Endothelial cell of umbilical vein (primary cell): ENCODE data around the gene UROC1. TPM values are rescaled to one million over a fixed set of nuclear protein-coding genes. Genes with fewer than 3 reads are reported as not detected.

Source experiments
- BruUV-seq: library from RNA; stranded (reverse); fragments of 400-500 nt; replicated peaks from 2 replicates; lab custom pipeline; 2021; lab: Mats Ljungman, UMichigan
- CTCF ChIA-PET: fragments of 300-600, 350-600 bp; sonication (Branson Sonifier 250); formaldehyde crosslinking; loops from one replicate; lab custom pipeline; 2021; ENCODE audit warnings: antibody characterized with exemption, inconsistent platforms; lab: Charles Lee
- POLR2A ChIA-PET: fragments of 300-600, 350-600 bp; sonication (Branson Sonifier 250); formaldehyde crosslinking; loops from one replicate; lab custom pipeline; 2021; ENCODE audit warnings: antibody characterized with exemption, inconsistent platforms; lab: Charles Lee
- DNase-seq: peaks from one replicate; pipeline ENCODE4 v3.0.0-alpha.2; 2011; ENCODE audit warnings: low read depth, low spot score
- FAIRE-seq: peaks from 2 replicates; lab custom pipeline; 2011; peaks lifted over from hg19 to GRCh38; lab: Jason Lieb, UNC
- H2AFZ ChIP-seq: 2 replicates; pipeline ENCODE4 v1.6.0; 2012; ENCODE audit warnings: low read depth, low read length, control low read depth, inconsistent platforms
- H3K27ac ChIP-seq: 2 replicates; pipeline ENCODE4 v1.5.1; 2011; ENCODE audit warnings: low read depth, mild to moderate bottlenecking, control low read depth, low read length, moderate library complexity; ENCODE audit not compliant: insufficient read depth
- H3K27me3 ChIP-seq, 2 experiments: 2 replicates each; pipeline versions ENCODE4 v1.6.0 to v1.6.1; 2011; ENCODE audit warnings: low read length in 2 of 2, mixed read lengths in 1 of 2; ENCODE audit not compliant: control insufficient read depth in 2 of 2, insufficient read depth in 2 of 2
- H3K36me3 ChIP-seq, 2 experiments: 2 replicates in 1 of 2; 3 replicates in 1 of 2; pipeline ENCODE4 v1.5.1; 2011; ENCODE audit warnings: low read length in 2 of 2, mild to moderate bottlenecking in 1 of 2, moderate library complexity in 1 of 2; ENCODE audit not compliant: control insufficient read depth in 2 of 2, insufficient read depth in 2 of 2; ENCODE audit errors: extremely low read depth in 1 of 2
- H3K4me1 ChIP-seq: 3 replicates; pipeline ENCODE4 v1.5.1; 2011; ENCODE audit warnings: mild to moderate bottlenecking, low read length; ENCODE audit not compliant: control insufficient read depth, insufficient read depth; ENCODE audit errors: extremely low read depth
- H3K4me2 ChIP-seq: 2 replicates; pipeline ENCODE4 v1.6.1; 2011; ENCODE audit warnings: low read length, control low read depth, mixed read lengths; ENCODE audit not compliant: insufficient read depth
- H3K4me3 ChIP-seq, 3 experiments: fragments of 200-600 bp in 1 of 3; sonication (generic), shearing (Covaris generic) in 1 of 3; replicated peaks in 1 of 3; 2 replicates each; pipeline ENCODE4 v1.5.1; 2011 to 2016; ENCODE audit warnings: control low read depth in 3 of 3, low read length in 3 of 3, mild to moderate bottlenecking in 2 of 3, inconsistent platforms in 1 of 3, low read depth in 1 of 3, moderate library complexity in 1 of 3; ENCODE audit not compliant: insufficient read depth in 1 of 3
- H3K79me2 ChIP-seq: 2 replicates; pipeline ENCODE4 v1.6.0; 2012; ENCODE audit warnings: low read length, inconsistent platforms; ENCODE audit not compliant: control insufficient read depth, insufficient read depth
- H3K9ac ChIP-seq: replicated peaks from 2 replicates; pipeline ENCODE3; 2011; ENCODE audit warnings: low read length, control low read depth; ENCODE audit not compliant: insufficient read depth; ENCODE audit errors: extremely low read depth
- H3K9me1 ChIP-seq: replicated peaks from 3 replicates; pipeline ENCODE4 v1.6.0; 2011; ENCODE audit warnings: mild to moderate bottlenecking, low read length; ENCODE audit not compliant: control insufficient read depth, insufficient read depth; ENCODE audit errors: extremely low read depth
- H3K9me3 ChIP-seq: replicated peaks from 2 replicates; pipeline ENCODE4 v1.5.1; 2012; ENCODE audit warnings: low read length, inconsistent platforms; ENCODE audit not compliant: control insufficient read depth, insufficient read depth
- H4K20me1 ChIP-seq: replicated peaks from 2 replicates; pipeline ENCODE3; 2011; ENCODE audit warnings: mild to moderate bottlenecking, low read length; ENCODE audit not compliant: control insufficient read depth, insufficient read depth; ENCODE audit errors: extremely low read depth
- EZH2 ChIP-seq: IDR thresholded peaks from 2 replicates; pipeline ENCODE4 v1.6.1; 2012; ENCODE audit warnings: borderline replicate concordance, low read depth, mild to moderate bottlenecking, moderate library complexity, low read length, inconsistent platforms; ENCODE audit not compliant: severe bottlenecking
- FOS ChIP-seq: IDR thresholded peaks from 2 replicates; pipeline ENCODE4 v1.6.1; 2011; ENCODE audit warnings: mild to moderate bottlenecking, low read length, moderate library complexity, borderline replicate concordance; ENCODE audit not compliant: insufficient read depth
- GATA2 ChIP-seq: IDR thresholded peaks from 2 replicates; pipeline ENCODE4 v1.7.0; 2011; ENCODE audit warnings: low read depth, mild to moderate bottlenecking, moderate library complexity, mixed read lengths, low read length; ENCODE audit not compliant: insufficient read length, insufficient read depth
- JUN ChIP-seq: IDR thresholded peaks from 2 replicates; pipeline ENCODE4 v1.6.1; 2011; ENCODE audit warnings: borderline replicate concordance, low read depth; ENCODE audit not compliant: insufficient read length, insufficient read depth
- MYC ChIP-seq: IDR thresholded peaks from one replicate; pipeline ENCODE4 v1.6.1; 2011; ENCODE audit warnings: mild to moderate bottlenecking, low read depth, low read length
- POLR2A ChIP-seq: IDR thresholded peaks from 2 replicates; pipeline ENCODE4 v1.6.1; 2012; ENCODE audit warnings: low read depth, mild to moderate bottlenecking, control low read depth, low read length
- POLR2AphosphoS5 ChIP-seq: IDR thresholded peaks from 2 replicates; pipeline ENCODE4 v1.6.1; 2012; ENCODE audit warnings: low read depth, mild to moderate bottlenecking, control low read depth, low read length, moderate library complexity; ENCODE audit not compliant: insufficient read depth
- dilution Hi-C: fragments of 300-500 bp; cut with MboI; formaldehyde crosslinking; loops from one replicate; pipeline ENCODE4 v1.15.0; 2019; ENCODE audit warnings: low sequenced_read_pairs; ENCODE audit not compliant: extremely low pct_ligation_motif_present
- intact Hi-C: fragments of 100-400 bp; cut with micrococcal nuclease; formaldehyde crosslinking; loops from one replicate; pipeline ENCODE4 v1.10.0; 2022
- polyA plus RNA-seq, 4 experiments: library from polyadenylated mRNA; depleted of rRNA in 3 of 4; stranded (reverse) in 3 of 4; unstranded in 1 of 4; fragments of >200 nt; gene quantifications; 2 replicates each; pipeline versions ENCODE4 v1.2.1 to v1.2.3, GENCODE V29; 2011 to 2012; ENCODE audit warnings: missing spikeins in 1 of 4
- total RNA-seq: library from RNA; stranded (reverse); gene quantifications from 2 replicates; pipeline ENCODE4 v1.2.3, GENCODE V29; 2021
- TF ChIP-seq, protein P1 (sequence below): IDR thresholded peaks from 2 replicates; pipeline ENCODE4 v1.6.1; 2011; ENCODE audit not compliant: insufficient read depth, insufficient read length
- TF ChIP-seq, protein P2 (sequence below), 2 donors: IDR thresholded peaks; 1 replicate in 1 of 2; 2 replicates in 1 of 2; pipeline ENCODE4 v1.5.1; 2011; ENCODE audit warnings: low read length in 2 of 2, mild to moderate bottlenecking in 2 of 2, moderate library complexity in 2 of 2, control low read depth in 1 of 2, inconsistent platforms in 1 of 2, low read depth in 1 of 2; ENCODE audit not compliant: insufficient read depth in 1 of 2; ENCODE audit errors: extremely low read depth in 1 of 2

The UROC1 gene
- total and polyA plus RNA-seq, 2 donors (not counting 3 experiments of a cell fraction or from before 2014, with no cell fraction given): not detected

DNA sequence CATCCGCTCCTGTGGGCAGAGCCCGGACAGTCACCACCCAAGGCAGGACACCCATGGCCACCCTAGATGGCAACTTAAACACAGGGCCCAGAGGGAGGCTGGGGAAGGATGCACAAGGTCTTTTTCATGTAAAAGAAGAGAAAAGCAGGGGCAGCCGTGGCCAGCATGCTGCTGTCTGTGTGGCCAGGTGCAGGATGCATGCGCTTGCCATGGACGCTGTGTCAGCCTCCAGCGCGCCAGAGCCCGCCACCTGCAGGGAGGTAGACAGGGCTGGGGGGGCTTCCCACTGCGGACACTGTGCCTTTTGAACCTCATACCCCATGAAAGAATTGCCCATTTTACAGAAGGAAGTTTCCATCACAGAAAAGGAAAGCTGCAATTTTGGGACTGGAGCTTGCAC lies 18.2 kb downstream of the UROC1 start:
- DNase-seq (no peak), FAIRE-seq (no peak)
- ChIA-PET POLR2A (no interaction called here), CTCF (no interaction called here)
- dilution Hi-C loops: no loop called here
- no peaks in the 10 kb centered on the region for H3K36me3 ChIP-seq
- no peaks in the 10 kb centered on the region for H3K9me3 ChIP-seq
- no peaks in the 10 kb centered on the region for H3K9me1 ChIP-seq
- TF ChIP-seq JUN (no peak), FOS (no peak), EZH2 (no peak), MYC (no peak), POLR2AphosphoS5 (no peak), GATA2 (no peak), POLR2A (no peak)
- TF ChIP-seq, protein P1, sequence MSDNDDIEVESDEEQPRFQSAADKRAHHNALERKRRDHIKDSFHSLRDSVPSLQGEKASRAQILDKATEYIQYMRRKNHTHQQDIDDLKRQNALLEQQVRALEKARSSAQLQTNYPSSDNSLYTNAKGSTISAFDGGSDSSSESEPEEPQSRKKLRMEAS: no peak
- TF ChIP-seq, protein P2, sequence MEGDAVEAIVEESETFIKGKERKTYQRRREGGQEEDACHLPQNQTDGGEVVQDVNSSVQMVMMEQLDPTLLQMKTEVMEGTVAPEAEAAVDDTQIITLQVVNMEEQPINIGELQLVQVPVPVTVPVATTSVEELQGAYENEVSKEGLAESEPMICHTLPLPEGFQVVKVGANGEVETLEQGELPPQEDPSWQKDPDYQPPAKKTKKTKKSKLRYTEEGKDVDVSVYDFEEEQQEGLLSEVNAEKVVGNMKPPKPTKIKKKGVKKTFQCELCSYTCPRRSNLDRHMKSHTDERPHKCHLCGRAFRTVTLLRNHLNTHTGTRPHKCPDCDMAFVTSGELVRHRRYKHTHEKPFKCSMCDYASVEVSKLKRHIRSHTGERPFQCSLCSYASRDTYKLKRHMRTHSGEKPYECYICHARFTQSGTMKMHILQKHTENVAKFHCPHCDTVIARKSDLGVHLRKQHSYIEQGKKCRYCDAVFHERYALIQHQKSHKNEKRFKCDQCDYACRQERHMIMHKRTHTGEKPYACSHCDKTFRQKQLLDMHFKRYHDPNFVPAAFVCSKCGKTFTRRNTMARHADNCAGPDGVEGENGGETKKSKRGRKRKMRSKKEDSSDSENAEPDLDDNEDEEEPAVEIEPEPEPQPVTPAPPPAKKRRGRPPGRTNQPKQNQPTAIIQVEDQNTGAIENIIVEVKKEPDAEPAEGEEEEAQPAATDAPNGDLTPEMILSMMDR (IDR thresholded peaks at IDR 0.05; ENCODE audit: extremely low read depth in 1 of 2, insufficient read depth in 1 of 2, low read depth in 1 of 2, low read length in 2 of 2): no peak
- H3K79me2 ChIP-seq: no peaks in the 10 kb centered on the region
- no peaks in the 10 kb centered on the region for H4K20me1 ChIP-seq
- no peak overlapping the region for H3K9ac ChIP-seq
- no peak overlapping the region for H3K4me3 ChIP-seq
- no peaks in the 10 kb centered on the region for H3K4me1 ChIP-seq
- no peak overlapping the region for H2AFZ ChIP-seq
- intact Hi-C loops: no loop called here
- H3K4me2 ChIP-seq: no peak overlapping the region
- no peaks in the 10 kb centered on the region for H3K27me3 ChIP-seq
- BruUV-seq: no TSS peak
- no peak overlapping the region for H3K27ac ChIP-seq
